NCI-H524 treated with DMSO at 0.1 percent for 48 hours (cell line): ENCODE data around the gene RBM38.

Experiments used
- DNase-seq: peaks from one replicate; lab custom pipeline; 2025; lab: John Stamatoyannopoulos, UW

The RBM38 gene

DNA sequence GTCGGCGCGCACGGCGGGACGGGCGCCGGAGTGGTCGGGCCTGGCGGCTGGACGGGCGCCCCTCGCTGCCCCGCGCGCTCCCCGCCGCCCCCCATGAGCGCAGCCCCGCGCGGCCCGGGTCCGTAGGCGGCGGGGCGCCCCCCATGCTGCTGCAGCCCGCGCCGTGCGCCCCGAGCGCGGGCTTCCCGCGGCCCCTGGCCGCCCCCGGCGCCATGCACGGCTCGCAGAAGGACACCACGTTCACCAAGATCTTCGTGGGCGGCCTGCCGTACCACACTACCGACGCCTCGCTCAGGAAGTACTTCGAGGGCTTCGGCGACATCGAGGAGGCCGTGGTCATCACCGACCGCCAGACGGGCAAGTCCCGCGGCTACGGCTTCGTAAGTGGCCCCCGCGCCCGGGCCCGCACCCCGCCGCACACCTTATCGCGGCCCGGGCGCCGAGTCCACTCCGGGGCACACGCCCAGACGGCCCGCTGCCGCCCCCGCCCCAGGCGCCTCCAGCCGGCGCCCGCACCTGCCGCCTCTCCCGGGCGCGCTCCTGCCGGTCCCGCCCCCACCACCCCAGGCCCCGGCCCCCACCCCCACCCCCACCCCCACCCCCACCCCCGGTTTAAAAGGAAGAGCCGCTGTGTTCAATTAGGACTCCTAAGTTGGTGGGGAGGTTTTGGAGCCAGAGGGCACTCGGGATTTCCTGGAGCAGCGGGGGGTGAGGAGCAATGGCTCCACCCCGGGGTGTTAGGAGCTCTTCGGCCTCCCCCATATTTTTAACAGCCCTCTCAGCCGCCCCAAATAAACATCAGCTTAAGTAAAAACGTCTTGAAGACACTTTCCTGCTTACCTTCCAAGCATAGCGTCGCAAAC, 474 bp downstream of the RBM38 start:
- DNase-seq: no peak

DNA sequence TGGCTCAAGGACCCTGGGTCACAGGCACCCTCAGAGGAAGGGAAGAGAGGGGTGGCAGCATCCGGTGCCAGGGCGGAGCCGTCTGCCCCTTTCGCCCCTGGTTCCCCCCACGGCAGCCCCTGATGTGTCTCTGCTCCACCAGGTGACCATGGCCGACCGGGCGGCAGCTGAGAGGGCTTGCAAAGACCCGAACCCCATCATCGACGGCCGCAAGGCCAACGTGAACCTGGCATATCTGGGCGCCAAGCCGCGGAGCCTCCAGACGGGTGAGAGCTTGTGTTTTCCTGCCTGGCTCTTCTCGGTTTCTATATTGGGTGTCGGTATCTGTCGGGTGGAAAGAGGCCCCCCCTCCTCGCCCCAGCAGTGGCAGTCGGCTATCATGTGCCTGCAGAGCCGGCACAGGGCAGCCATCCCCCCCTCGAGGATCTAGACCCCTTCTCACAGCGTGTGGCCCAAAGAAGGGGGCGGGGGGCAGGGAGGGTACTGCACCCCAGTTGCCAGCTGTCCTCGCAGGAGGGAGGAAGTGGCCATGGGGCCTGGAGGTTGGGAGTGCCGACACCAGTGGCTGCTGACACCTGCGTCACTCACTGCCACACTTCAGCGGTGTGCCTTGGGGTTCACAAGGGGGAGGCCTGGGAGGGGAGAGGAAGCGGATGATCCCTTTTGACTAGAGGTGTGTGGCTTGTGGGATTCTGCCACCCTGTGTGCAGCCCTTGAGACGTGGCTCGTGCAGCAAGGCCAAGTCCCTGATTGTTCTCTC, 1.5 kb downstream of the RBM38 start:
- DNase-seq: no peak

DNA sequence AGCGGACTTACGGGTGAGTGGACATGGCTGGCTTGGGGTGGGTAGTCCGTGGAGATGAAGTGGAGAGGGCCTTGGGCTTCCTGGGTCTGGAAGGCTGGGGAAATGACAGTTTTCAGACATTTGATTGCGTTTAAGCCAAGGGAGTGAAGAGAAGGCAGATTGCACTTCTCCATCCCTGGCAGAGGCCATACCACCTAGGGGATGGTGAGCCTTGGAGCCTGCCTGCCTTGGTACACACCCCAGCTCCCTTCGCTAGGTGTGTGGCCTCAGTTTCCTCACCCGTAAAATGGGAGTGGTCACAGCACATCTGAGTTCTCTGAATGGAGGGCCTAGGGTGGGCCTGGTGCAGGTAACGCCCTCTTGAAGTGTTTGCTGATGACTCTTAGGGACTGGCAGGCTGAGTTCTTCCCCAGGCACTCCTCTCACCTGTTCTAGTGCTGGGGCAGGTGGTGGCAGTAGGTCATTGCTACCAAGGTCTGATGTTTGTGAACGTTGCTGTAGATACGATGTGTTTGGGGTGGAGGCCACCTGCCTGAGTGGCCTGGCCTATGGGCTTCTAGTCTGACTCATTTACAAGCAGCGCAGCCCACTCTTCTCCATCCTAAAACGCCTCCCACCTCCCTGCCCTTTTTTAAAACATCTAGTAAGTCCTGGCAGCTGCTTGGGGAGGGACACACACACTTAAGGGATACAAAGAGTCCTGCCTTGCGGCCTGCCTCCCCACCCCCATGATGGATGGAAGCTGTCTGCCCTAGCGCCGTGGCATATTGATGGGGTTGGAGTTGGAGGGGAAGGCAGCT, 2.3 kb downstream of the RBM38 start:
- no peak for DNase-seq

DNA sequence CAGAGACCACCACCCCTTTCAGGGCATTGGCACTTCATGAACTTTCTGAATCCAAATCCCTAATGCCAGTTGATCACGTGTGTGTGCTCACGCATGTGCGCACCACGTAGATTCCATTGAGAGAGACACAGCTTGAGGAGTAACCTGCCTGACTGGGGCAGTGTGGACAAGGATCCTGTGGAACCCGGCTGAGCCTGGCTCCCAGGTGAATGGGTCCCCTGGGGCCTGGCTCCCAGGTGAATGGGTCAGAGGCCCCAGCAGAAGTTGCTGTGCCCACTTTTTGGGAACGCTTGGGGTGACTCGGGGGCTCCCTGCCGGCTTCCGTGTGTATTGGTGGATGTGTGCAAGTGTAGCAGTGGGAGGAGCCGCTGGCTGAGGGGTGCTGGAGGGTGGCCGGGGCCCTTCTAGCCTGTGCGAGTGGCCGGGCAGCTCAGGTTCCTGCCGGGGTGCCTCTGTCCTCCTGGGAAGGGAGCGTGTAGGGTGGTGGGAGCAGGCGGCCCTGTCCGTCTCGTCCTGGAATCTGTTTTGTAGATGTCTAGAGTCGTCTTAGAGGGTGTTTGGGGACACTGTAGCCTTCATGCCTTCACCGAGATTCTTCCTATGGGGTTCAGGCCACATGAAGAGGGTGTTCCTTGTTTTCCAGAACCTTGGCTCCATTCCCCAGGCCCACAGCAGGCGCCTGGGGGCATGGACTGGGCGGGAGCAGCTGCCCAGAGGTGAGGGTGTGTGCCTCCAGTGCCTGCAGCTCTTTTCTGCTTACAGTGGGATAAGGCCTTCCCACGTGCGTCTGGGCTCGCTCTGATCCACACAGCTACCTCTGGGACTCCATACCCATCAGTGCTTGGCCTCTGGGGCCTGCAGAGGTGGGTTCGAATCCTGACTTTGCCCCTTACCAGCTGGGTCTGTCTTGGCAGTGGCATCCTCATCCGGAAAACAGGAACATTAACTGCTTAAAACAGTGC, 3.2 kb downstream of the RBM38 start:
- DNase-seq: no peak

DNA sequence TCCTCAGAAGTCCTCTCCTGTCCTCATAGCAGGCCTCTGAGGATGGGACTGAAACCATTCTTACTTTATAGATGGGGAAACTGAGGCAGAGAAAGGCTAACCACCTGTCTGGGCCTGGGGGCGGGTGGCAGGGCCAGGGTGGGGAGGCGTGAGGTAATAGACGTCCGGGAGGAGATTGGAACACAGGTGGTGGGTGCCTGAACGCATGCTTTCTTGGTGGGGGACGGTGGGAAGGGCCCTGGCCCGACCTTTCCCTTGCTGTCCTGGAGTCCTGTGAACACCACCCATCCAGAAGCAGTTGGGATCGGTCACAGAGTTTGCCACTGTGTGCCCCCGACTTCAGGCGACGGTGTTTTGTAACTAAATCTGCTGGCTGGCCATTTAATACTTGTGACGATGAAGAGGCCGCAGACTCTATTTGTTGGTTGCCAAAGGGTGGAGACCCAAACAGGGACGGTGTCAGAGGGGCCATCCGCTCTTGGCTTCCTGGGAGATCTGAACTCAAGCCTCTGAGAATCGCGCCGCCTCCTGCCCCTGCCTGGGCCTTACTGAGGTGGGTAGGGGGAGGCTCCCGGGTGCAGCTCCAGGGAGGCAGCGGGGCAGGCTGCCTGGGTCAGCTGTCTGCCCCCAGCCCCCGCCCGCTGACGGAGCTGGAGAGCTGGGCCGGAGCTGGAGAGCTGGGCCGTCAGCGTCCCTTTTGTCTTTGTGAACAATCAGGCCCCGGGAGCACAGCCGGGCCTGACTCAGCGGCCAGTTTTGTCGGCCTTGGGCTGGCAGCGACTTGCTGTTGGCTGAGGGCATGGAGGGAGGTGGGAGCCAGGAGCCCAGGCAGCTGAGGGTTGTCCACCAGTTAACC, 4.1 kb downstream of the RBM38 start:
- DNase-seq: no peak

DNA sequence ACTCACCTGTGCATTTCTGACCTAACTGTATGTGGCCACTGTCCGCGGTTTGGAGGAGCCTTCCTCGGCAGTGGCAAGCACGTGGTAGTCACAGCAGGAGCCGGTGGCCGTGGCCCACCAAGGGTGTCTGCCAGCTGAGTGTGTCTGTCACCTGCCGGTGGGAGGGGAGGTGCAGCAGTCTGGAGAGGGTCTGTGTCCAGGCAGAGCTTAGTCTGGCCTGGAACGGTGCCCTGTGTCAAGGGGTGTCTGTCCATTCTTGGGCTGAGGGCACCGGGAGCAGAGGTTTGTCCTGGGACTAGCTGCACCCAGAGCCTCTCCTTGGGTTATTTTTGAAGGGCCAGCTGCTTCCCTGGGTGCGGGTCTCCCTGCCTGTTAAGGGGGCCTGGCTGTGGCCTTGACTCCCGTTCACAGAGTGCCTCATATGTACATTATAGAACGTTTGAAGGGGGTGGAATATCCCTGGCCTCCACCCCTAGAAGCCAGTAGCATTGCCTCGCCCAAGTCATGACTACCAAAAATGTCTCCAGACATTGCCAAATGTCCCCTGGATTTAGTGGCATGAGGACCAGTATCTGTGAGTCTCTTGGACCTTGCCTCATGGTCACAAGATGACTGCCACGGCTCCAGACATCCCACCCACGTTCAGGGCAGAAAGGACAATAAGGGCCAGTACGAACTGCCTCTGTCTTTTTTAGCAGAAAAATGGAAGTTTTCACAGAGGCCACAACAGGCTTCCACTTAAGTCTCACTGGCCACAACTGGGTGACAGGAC, 5.2 kb downstream of the RBM38 start:
- DNase-seq: no peak

DNA sequence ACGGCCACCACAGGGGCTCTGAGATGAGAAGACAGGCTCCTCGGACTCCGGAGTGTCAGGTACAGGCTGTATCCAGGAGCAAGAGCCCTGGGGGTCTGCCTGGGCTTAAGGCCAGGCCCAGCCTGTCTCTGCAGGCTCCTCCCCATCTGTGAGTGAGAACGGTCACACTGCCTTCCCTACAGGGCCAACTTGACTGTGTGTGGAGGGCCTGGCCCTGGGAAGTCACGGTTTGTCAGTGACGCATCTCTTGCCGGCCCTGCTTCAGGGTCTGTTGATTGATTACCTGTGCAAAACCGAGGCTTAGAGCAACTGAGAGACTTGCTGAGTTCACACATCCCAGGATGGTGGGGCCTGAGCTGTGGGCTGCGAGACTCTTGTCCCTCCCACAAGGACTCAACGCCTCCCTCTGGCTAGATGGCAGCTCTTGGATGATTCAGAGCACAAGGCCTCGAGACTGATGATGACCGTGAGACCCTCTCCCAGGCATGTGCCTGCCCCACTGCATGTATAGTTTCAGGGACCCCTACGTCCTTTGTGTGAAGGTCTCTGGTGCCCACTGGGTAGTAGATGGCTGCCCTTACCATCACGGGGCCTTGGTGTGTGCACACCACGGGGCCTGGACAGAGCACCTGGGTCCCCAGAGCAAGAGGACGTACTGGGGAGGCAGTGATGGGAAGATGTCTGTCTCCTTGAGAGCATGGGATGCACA, 5.9 kb downstream of the RBM38 start:
- no peak for DNase-seq

DNA sequence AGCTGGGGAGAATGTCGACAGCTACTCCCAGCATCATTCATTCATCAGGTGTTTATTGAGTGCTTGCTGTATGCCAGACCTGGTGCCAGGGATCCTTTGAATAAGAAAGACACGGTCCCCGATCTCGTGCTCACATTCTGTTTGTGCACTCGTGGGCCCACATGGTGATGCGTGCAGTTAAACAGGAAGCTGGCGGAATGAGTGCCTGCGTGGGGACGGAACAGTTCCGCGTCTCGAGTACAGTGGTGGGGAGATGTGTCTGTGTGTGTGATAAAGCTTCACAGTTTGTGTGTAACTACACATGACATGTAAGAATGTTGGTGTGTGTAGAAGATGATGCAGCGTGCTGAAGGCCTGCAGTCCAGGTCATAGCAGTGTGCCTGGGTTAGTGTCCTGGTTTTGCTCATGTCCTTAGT, 6.5 kb downstream of the RBM38 start:
- no peak for DNase-seq

DNA sequence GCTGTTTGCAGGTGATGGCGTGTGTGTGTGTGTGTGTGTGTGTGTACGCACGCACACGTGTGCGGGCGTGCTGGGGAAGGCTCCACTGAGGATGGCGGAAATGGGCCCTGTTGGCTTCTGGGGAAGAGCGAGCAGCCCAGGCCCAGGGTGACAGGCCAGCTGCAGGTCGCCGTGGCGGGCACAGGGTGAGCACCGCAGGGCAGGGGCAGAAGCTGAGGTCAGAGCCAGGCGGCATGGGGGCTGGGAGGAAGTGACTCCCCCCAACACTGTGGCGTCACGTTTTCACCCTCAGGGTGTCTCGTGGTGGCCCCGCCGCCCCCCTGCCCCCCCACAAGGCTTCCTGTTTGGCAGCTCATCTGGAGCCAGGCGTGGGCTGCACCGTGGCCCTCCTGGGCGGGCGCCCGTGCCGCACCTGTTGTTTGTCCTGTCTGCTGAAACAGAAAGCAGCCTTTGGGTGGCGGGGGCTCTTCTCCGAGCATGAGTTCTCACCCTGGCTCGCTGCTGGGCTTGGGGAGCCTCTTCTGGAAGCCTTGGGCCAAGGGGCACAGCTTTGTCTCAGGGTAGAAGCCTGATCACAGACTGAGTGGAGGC, 7.1 kb downstream of the RBM38 start:
- no peak for DNase-seq

DNA sequence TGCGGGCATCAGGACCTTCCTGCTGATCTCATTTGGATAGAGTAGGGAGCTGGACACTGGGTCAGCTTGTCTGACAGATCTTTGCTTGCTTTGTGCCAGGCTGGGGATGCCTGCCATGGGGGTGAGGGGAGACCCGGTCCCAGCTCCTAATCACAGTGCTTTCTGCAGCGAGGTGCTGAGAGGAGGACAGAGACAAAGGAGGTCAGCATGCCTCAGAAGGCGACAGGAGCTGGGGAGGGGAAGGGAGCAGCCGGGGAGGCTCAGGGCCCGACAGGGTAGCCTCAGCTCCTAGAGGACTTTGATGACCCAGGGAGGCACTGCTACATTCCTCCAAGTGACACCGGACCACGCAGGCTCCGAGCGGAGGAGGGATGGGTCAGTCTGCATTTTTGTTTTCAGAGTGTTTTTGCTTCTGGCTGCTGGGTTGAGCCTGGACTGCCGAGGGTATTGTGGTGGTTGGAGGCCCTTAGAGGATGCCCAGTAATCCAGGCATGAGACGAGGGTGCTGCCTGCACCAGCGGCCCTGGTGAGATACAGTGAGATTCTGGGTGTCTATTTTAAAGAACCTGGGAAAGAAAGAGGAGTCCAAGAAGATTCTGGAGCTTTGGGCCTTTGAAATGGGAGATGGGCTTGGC, 7.8 kb downstream of the RBM38 start:
- DNase-seq: no peak

DNA sequence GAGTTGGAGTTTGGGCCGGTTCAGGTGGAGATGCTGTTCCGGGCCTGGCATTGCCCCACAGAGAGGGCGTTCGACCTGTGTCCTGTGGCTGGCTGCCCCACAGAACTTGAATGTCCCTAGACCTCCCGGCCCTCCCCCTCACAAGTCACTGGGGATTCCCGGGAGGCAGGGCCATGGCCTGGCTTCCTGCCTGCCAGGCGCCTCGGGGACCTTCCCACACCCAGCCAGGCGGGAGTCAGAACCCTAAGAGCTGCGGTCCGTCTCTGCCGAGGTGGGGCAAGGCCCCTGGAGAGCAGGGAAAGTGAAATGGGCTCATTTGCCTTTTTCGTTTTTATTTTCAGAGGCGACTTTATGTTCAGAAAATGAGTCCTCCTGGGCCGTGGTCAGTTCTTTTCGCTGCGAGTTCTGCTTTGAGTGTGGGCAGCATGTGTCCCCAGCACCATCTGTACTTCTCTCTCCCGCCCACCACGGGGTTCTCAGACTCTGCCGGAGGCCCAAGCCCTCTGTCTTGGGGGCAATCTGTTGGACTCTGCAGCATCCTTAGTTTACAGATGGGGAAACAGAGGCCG, 8.5 kb downstream of the RBM38 start:
- no peak for DNase-seq

DNA sequence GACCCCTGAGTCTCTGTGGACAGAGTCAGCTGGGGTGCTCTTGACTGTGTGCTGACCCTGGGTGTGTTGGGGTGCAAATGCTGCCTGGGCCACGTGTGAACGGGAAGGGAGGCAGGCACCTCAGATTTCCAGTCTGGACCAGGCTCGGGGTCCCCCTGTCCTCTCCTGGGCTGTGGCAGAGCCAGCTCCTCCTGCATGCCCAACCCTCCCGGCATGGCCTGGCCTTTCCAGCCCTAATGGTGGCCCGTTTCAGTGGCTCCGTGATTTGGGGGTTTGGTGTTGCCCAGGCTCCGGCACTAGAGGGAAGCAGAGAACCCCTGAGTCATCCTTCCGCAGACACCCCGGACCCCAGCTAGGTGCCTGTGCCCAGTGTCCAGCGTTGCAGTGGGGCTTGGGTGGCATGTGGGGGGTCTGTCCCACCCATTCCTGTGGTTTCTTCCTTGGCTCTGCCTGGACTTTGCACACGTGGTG, 9.1 kb downstream of the RBM38 start:
- DNase-seq: no peak

DNA sequence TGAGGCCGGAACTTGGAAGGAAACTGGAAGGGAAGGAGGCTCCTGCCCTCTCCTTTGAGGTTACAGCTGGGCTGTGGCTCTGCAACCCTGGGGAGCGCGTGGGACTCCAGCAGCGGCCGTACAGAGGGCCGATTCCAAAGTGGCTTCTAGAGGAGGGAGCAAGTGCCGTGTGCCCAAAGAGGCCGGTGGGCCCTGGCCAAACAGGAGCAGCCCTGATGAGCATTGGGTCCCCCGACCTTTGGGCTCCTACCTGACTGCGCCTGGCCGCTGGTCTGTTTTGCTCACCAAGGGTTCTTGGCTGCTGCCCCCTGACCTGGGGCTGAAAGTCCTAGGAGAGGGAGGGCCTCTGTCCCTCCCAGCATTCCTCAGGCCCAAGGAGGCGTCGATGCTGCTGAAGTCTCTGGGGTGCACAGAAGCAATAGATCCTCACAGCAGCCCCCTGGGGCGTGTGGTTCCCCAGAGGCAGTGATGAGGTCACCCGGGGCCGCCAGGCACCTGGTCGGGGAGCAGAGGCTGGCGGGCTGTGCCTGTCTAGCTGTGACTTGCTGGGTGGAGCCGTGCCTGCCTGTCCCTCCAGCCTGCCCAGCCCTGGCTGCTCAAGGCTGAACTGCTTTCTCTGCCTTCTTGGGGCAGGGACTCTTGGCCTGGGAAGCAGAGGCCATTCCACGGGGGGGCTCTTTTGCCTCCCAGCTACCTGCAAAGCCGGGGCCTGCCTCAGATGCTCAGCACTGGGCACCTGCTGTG, 9.8 kb downstream of the RBM38 start:
- no peak for DNase-seq

DNA sequence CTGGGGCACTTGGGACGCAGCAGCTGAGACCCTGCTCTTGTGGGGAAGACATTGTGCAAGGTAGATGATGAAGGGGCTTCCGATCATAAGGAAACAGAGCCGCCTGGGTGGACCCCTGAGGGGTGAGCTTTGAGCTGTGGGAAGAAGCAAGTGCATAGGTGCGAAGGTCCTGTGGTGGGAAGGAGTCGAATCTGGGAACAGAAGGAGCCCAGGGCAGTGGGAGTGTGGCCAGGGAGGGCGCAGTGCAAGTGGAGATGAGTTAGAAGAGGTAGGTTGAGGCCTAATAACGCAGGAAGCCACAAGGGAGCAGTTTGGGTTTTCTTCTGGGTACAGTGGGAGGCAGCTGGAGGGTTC, 10.3 kb downstream of the RBM38 start:
- no peak for DNase-seq

DNA sequence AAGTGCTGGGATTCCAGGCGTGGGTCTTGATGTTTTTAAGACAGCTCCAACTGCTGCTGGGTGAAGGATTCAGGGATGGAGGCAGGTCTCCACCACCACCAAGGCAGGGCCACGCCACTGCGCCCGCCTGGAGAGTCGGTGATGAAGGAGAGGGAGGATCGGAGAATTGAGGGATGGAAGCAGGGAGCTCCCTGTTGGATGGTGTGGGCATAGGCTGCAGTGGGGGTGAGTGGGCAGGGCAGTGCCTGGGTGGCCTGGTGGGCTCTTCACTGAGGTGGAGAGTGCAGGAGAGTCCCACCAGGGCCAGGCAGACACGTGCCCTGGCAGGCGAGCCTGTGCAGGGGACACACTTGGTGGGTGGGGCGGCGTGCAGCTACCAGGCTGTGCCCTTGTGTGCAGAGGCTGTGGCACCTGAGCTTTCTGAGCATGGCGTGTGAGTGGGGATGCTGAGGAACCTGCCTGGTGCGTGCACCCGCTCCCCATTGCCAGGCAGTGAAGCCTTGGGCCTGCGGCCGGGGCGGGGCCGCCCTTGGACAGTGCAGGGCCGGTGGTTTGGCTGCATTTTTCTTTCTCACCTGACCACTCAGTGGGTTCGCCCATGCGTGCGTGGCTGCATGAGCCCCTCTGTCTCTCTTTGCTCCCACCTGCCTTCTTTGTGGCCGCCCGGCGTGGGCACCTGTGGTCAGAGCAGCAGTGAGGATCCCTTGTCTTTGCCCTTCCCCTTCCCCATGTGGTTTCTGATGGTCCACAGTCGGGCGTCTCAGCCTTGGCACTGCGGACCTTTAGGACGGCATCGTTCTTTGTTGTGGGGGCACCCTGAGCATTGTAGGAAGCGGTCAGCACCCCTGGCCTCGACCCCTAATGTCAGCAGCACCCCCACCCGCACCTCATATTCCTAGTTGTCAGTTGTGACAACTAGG, 11.3 kb downstream of the RBM38 start:
- no peak for DNase-seq

DNA sequence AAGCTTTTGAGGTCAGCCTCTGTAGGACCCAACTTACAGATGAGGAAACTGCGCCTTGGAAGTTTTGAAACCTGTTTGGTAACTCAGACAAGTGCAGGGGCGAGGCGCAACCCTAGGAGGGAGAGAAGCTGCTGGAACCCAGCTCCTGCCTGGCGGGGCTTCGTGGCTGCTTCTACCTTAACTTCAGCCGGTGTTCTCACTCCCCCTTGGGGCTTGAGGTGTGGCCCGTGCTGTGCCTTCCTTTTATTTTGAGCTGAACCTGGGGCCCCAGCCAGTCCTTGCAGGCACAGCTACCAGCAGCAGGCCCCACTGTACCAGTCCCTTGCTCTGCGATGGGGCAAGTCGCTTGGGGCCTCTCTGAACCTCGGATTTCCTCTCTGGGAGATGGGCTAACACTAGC, 12.0 kb downstream of the RBM38 start:
- DNase-seq: no peak
